Duodenal mucosa (tissue), 2 donors: ENCODE results near the gene ANO9.

Experiments
- H3K27ac ChIP-seq: one replicate; pipeline ENCODE4 v1.7.0; 2013; ENCODE audit warnings: low read depth, low read length
- H3K27me3 ChIP-seq, 2 donors: one replicate each; pipeline ENCODE4 v1.7.0; 2013; ENCODE audit warnings: low read length in 2 of 2, control low read depth in 1 of 2; ENCODE audit not compliant: insufficient read depth in 2 of 2, control insufficient read depth in 1 of 2
- H3K36me3 ChIP-seq, 2 donors: one replicate each; pipeline ENCODE4 v1.7.0; 2013; ENCODE audit warnings: low read length in 2 of 2, control low read depth in 1 of 2; ENCODE audit not compliant: insufficient read depth in 2 of 2, control insufficient read depth in 1 of 2
- H3K4me1 ChIP-seq, 2 donors: one replicate each; pipeline ENCODE4 v1.7.0; 2013; ENCODE audit warnings: low read length in 2 of 2, control low read depth in 1 of 2; ENCODE audit not compliant: insufficient read depth in 2 of 2, control insufficient read depth in 1 of 2
- H3K4me3 ChIP-seq, 2 donors: one replicate each; pipeline ENCODE4 v1.7.0; 2013; ENCODE audit warnings: low read length in 2 of 2, low read depth in 1 of 2
- H3K9ac ChIP-seq, 2 donors: one replicate each; pipeline ENCODE4 v1.7.0; 2013; ENCODE audit warnings: low read length in 2 of 2, low read depth in 1 of 2
- H3K9me3 ChIP-seq, 2 donors: one replicate each; pipeline ENCODE4 v1.7.0; 2013; ENCODE audit warnings: low read length in 2 of 2, control low read depth in 1 of 2; ENCODE audit not compliant: control insufficient read depth in 1 of 2

ANO9 gene

DNA sequence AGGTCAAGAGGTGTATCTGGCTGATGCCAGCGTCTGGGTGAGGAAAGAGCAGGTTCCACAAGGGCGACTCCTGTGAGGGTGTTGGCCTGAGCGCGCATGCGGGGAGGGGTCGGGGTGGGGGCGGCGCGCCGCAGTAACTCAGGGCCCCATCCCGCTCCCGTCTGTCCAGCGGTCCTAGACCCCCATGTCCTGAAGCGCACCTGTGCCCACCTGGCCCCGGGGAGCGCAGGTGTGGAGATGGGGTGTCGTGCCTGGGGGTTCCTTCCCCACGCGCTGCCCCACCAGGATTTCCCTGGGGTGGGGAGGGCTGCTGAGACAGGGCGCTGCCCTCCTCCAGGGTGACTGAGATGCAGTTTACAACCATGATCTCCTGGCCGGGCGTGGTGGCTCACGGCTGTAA, 44.4 kb upstream of the ANO9 start:
- no peak overlapping the region for H3K9ac ChIP-seq
- H3K27me3 ChIP-seq: no peaks in the 10 kb centered on the region
- H3K27ac ChIP-seq: no peak overlapping the region

GRCh38 chr11:484616-485015, 42.8 kb upstream of the ANO9 start:
- no peaks in the 10 kb centered on the region for H3K36me3 ChIP-seq
- H3K27me3 ChIP-seq: no peaks in the 10 kb centered on the region
- no peaks in the 10 kb centered on the region for H3K9me3 ChIP-seq
- H3K27ac ChIP-seq: no peak overlapping the region
- no peak overlapping the region for H3K4me3 ChIP-seq
- H3K9ac ChIP-seq: no peak overlapping the region
- no peaks in the 10 kb centered on the region for H3K4me1 ChIP-seq

More for the DNA sequence above, 44.4 kb upstream of the ANO9 start:
- Histone ChIP-seq H3K9me3 (no peaks in the 10 kb centered on the region), H3K4me3 (no peak overlapping the region), H3K36me3 (peaks cover 0 to 13% of the 10 kb centered on the region in 2 donors), H3K4me1 (no peaks in the 10 kb centered on the region)

- H3K27me3 ChIP-seq: no peaks in the 10 kb centered on the region
- H3K36me3 ChIP-seq: no peaks in the 10 kb centered on the region
- no peaks in the 10 kb centered on the region for H3K9me3 ChIP-seq
- H3K4me3 ChIP-seq: no peak overlapping the region
- H3K9ac ChIP-seq: no peak overlapping the region
- H3K27ac ChIP-seq: no peak overlapping the region
- no peaks in the 10 kb centered on the region for H3K4me1 ChIP-seq
Measured at GRCh38 chr11:479311-479710, 37.5 kb upstream of the ANO9 start.

- no peak overlapping the region for H3K9ac ChIP-seq
- H3K27ac ChIP-seq: no peak overlapping the region
- no peaks in the 10 kb centered on the region for H3K9me3 ChIP-seq
- H3K4me1 ChIP-seq: no peaks in the 10 kb centered on the region
- no peaks in the 10 kb centered on the region for H3K36me3 ChIP-seq
- no peak overlapping the region for H3K4me3 ChIP-seq
- no peaks in the 10 kb centered on the region for H3K27me3 ChIP-seq
Measured at GRCh38 chr11:477052-477715, 35.4 kb upstream of the ANO9 start.

DNA sequence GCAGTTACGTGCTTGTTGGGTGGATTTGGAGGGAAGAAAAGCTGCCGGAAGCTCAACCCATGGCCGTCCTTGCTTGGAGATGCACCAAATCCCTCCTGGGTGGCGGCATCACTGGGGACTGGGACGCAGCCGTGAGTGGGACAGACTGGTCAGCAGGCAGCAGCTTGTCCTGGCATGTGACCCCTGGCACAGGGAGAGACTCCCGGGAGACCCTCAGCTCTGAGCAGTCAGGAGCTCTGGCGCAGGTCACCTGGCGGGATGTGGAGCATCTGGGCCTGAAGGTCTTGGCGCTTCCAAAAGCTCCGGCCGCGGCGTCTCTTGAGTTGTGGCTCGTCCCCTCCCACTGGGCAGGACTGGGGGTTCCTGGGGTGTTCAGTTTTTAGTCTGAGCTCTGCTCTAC, 34.6 kb upstream of the ANO9 start:
- H3K4me3 ChIP-seq: no peak overlapping the region
- H3K27me3 ChIP-seq: no peaks in the 10 kb centered on the region
- no peak overlapping the region for H3K27ac ChIP-seq
- H3K36me3 ChIP-seq: no peaks in the 10 kb centered on the region
- no peak overlapping the region for H3K9ac ChIP-seq
- H3K4me1 ChIP-seq: no peaks in the 10 kb centered on the region
- no peaks in the 10 kb centered on the region for H3K9me3 ChIP-seq

DNA sequence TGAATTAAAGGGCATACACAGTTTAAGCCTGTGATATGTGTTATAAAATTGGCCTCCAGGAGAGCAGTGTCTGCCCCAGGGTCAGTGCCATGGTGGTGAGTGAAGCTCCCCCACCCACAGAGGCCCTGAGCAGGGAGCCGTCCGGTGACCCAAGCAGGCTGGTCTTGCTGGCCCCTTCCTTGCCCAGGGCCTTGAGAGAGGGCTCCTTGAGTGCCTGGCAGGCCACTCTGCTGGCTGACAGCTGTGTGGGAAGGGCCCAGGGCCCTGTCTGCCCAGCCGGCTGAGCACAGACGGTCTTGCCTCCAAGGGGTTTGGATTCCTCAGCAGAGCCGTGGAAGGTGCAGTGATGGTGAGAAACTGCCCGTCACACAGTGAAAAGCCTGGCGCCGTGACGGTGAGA, 34.1 kb upstream of the ANO9 start:
- H3K9ac ChIP-seq: no peak overlapping the region
- H3K36me3 ChIP-seq: no peaks in the 10 kb centered on the region
- H3K27me3 ChIP-seq: no peaks in the 10 kb centered on the region
- H3K9me3 ChIP-seq: no peaks in the 10 kb centered on the region
- no peak overlapping the region for H3K4me3 ChIP-seq
- H3K27ac ChIP-seq: no peak overlapping the region
- no peaks in the 10 kb centered on the region for H3K4me1 ChIP-seq

DNA sequence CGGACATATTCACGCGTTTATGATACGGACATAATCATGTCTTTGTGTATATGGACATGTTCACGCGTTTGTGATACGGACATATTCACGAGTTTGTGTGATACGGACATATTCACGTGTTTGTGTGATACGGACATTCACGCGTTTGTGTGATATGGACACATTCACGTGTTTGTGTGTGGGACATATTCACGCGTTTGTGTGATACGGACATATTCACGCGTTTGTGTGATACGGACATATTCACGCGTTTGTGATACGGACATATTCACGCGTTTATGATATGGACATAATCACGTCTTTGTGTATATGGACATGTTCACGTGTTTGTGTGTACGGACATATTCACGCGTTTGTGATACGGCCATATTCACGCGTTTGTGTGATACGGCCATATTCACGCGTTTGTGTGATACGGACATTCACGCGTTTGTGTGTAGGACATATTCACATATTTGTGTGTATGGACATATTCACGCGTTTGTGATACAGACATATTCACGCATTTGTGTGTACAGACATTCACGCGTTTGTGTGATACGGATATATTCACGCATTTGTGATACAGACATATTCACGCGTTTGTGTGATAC, 33.2 kb upstream of the ANO9 start:
- Histone ChIP-seq H3K9me3 (no peaks in the 10 kb centered on the region), H3K9ac (no peak overlapping the region), H3K4me1 (peaks cover 2 to 3% of the 10 kb centered on the region in 2 donors)

GRCh38 chr11:473962-474785, 32.4 kb upstream of the ANO9 start:
- Histone ChIP-seq H3K9ac (no peak overlapping the region), H3K36me3 (no peaks in the 10 kb centered on the region), H3K27ac (no peak overlapping the region), H3K4me1 (peaks cover 9 to 10% of the 10 kb centered on the region in 2 donors), H3K4me3 (no peak overlapping the region), H3K9me3 (no peaks in the 10 kb centered on the region), H3K27me3 (no peaks in the 10 kb centered on the region)

More for the DNA sequence above, 33.2 kb upstream of the ANO9 start:
- Histone ChIP-seq H3K36me3 (no peaks in the 10 kb centered on the region), H3K4me3 (no peak overlapping the region), H3K27me3 (no peaks in the 10 kb centered on the region), H3K27ac (no peak overlapping the region)

- H3K36me3 ChIP-seq: no peaks in the 10 kb centered on the region
- H3K9me3 ChIP-seq: no peaks in the 10 kb centered on the region
- H3K27ac ChIP-seq: no peak overlapping the region
- H3K4me1 ChIP-seq: peaks cover 9 to 10% of the 10 kb centered on the region in 2 donors
- H3K9ac ChIP-seq: no peak overlapping the region
- no peak overlapping the region for H3K4me3 ChIP-seq
- no peaks in the 10 kb centered on the region for H3K27me3 ChIP-seq
Measured at GRCh38 chr11:473415-473814, 31.6 kb upstream of the ANO9 start.

DNA sequence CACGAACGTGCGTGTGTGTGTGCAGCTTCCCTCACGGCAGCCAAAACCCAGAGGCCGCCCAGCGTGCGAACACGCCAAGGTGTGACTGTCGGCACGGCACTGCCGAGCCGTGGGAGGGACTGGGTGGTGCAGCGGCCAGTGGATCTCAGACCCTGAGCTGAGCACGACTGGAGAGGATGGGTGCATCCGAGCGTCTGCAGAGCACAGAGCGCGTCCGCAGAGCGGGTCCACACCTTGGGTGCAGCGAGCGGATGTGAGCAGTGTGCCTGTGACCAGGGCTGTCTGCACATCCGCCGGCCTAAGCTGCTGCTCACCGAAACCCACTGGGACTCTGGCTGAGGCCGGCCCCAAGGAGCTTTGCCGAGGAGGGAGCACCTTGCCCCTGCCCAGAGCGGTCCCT, 31.0 kb upstream of the ANO9 start:
- H3K4me1 ChIP-seq: peaks cover 9 to 10% of the 10 kb centered on the region in 2 donors
- H3K27me3 ChIP-seq: no peaks in the 10 kb centered on the region
- H3K27ac ChIP-seq: no peak overlapping the region
- no peak overlapping the region for H3K4me3 ChIP-seq
- H3K9ac ChIP-seq: no peak overlapping the region
- H3K9me3 ChIP-seq: no peaks in the 10 kb centered on the region
- H3K36me3 ChIP-seq: no peaks in the 10 kb centered on the region
